ENCODE measurements around the gene COG4. TPM values are rescaled to one million over a fixed set of nuclear protein-coding genes. Genes with fewer than 3 reads are reported as not detected.

COG4 gene
- total RNA-seq, 3 donors from 2014 or later = 36.4 to 46.1 (median 41.3) TPM

- Histone ChIP-seq H3K27me3 (no peaks in the 10 kb centered on the region), H3K36me3 (no peaks in the 10 kb centered on the region), H3K27ac (no peak overlapping the region), H3K4me1 (no peaks in the 10 kb centered on the region), H3K4me3 (no peak overlapping the region), H3K9me3 (no peaks in the 10 kb centered on the region)
- no peak for TF ChIP-seq CTCF (IDR thresholded peaks at IDR 0.05)
- no peak for TF ChIP-seq POLR2A (IDR thresholded peaks at IDR 0.05)
- TF ChIP-seq POLR2AphosphoS5 (IDR thresholded peaks at IDR 0.05) = no peak
- no peak for DNase-seq (ENCODE audit: low spot score in 2 of 2)
- intact Hi-C loops (cut with DNase I; ENCODE audit: low total_unique reads) = no loop called here
These were observed 33.1 kb downstream of the COG4 start for GRCh38 chr16:70490261-70490660.

GRCh38 chr16:70484867-70485266 is 38.5 kb downstream of the COG4 start:
- peaks cover 13% of the 10 kb centered on the region for H3K36me3 ChIP-seq
- DNase-seq (ENCODE audit: low spot score in 2 of 2) = no peak
- TF ChIP-seq CTCF (IDR thresholded peaks at IDR 0.05) (no peak), POLR2AphosphoS5 (IDR thresholded peaks at IDR 0.05) (no peak), POLR2A (IDR thresholded peaks at IDR 0.05) (no peak)
- H3K9me3 ChIP-seq = no peaks in the 10 kb centered on the region
- intact Hi-C loops (cut with DNase I; ENCODE audit: low total_unique reads) = no loop called here
- H3K4me3 ChIP-seq = no peak overlapping the region
- H3K27me3 ChIP-seq = no peaks in the 10 kb centered on the region
- H3K27ac ChIP-seq = no peak overlapping the region
- H3K4me1 ChIP-seq = no peaks in the 10 kb centered on the region

- H3K9me3 ChIP-seq = no peaks in the 10 kb centered on the region
- no peak for DNase-seq (ENCODE audit: low spot score in 2 of 2)
- TF ChIP-seq CTCF (IDR thresholded peaks at IDR 0.05) (no peak), POLR2A (IDR thresholded peaks at IDR 0.05) (no peak), POLR2AphosphoS5 (IDR thresholded peaks at IDR 0.05) (no peak)
- no peaks in the 10 kb centered on the region for H3K4me1 ChIP-seq
- intact Hi-C loops (cut with DNase I; ENCODE audit: low total_unique reads) = no loop called here
- no peak overlapping the region for H3K4me3 ChIP-seq
- H3K27me3 ChIP-seq = no peaks in the 10 kb centered on the region
- H3K27ac ChIP-seq = no peak overlapping the region
- peaks cover 16% of the 10 kb centered on the region for H3K36me3 ChIP-seq
These were observed 39.9 kb downstream of the COG4 start for GRCh38 chr16:70483426-70483825.

GRCh38 chr16:70482624-70483023 is 40.7 kb downstream of the COG4 start:
- intact Hi-C loops (cut with DNase I; ENCODE audit: low total_unique reads) = no loop called here
- TF ChIP-seq CTCF (IDR thresholded peaks at IDR 0.05) = no peak
- TF ChIP-seq POLR2A (IDR thresholded peaks at IDR 0.05) = no peak
- no peak for TF ChIP-seq POLR2AphosphoS5 (IDR thresholded peaks at IDR 0.05)
- Histone ChIP-seq H3K36me3 (peaks cover 16% of the 10 kb centered on the region), H3K9me3 (no peaks in the 10 kb centered on the region), H3K4me3 (no peak overlapping the region), H3K4me1 (no peaks in the 10 kb centered on the region), H3K27ac (peak overlapping the region; percentile 27 to 33), H3K27me3 (no peaks in the 10 kb centered on the region)
- no peak for DNase-seq (ENCODE audit: low spot score in 2 of 2)

- no peaks in the 10 kb centered on the region for H3K27me3 ChIP-seq
- DNase-seq (ENCODE audit: low spot score in 2 of 2) = no peak
- peaks cover 16% of the 10 kb centered on the region for H3K36me3 ChIP-seq
- H3K27ac ChIP-seq = peak overlapping the region; percentile 27 to 33
- no peak overlapping the region for H3K4me3 ChIP-seq
- no peaks in the 10 kb centered on the region for H3K9me3 ChIP-seq
- TF ChIP-seq POLR2A (IDR thresholded peaks at IDR 0.05) (no peak), CTCF (IDR thresholded peaks at IDR 0.05) (no peak), POLR2AphosphoS5 (IDR thresholded peaks at IDR 0.05) (no peak)
- H3K4me1 ChIP-seq = no peaks in the 10 kb centered on the region
- intact Hi-C loops (cut with DNase I; ENCODE audit: low total_unique reads) = no loop called here
These were observed 41.3 kb downstream of the COG4 start for GRCh38 chr16:70481929-70482536.

Measured in breast epithelium (tissue), 4 donors.